ENCODE results near the gene TMEM125. TPM values are rescaled to one million over a fixed set of nuclear protein-coding genes. Genes with fewer than 3 reads are reported as not detected.

Gene TMEM125
- total and polyA plus RNA-seq, 9 of the 15 experiments (the other 6 are each of a cell fraction or from before 2014, with no cell fraction given), result 0.07 to 0.08 TPM; not detected in 7

- TF ChIP-seq ZBTB40 (IDR thresholded peaks at IDR 0.05) (peak; percentile 84), ZBTB40 (CRISPR knock-in tag; IDR thresholded peaks at IDR 0.05) (no peak), ETV1 (tag; conservative IDR thresholded peaks at IDR 0.05; ENCODE audit: low read depth) (peak; percentile 90), RFX7 (CRISPR knock-in tag; IDR thresholded peaks at IDR 0.05) (no peak), ETV5 (CRISPR knock-in tag; IDR thresholded peaks at IDR 0.05; ENCODE audit: low read depth) (no peak; the same call in 1 of the 2 replicates), SPI1 (IDR thresholded peaks at IDR 0.05; ENCODE audit: borderline replicate concordance, low read depth, low read length) (peak; percentile 37; the same call in 1 of the 2 replicates), TCF7 (IDR thresholded peaks at IDR 0.05; ENCODE audit: borderline replicate concordance) (no peak), HEY1 (CRISPR knock-in tag; IDR thresholded peaks at IDR 0.05; ENCODE audit: borderline replicate concordance) (no peak), MAFK (IDR thresholded peaks at IDR 0.05; ENCODE audit: low read length) (no peak), CEBPB (tag; IDR thresholded peaks at IDR 0.05) (peak; percentile 51; the same call in 1 of the 2 replicates), HMG20A (CRISPR knock-in tag; conservative IDR thresholded peaks at IDR 0.05) (no peak), NFE2 (IDR thresholded peaks at IDR 0.05; ENCODE audit: low read depth) (no peak), EP300 (IDR thresholded peaks at IDR 0.05; ENCODE audit: low read length) (no peak), MLLT1 (IDR thresholded peaks at IDR 0.05) (no peak), ZZZ3 (IDR thresholded peaks at IDR 0.05) (no peak), ZNF175 (CRISPR knock-in tag; IDR thresholded peaks at IDR 0.05; ENCODE audit: low read depth) (peak; percentile 83), MLX (CRISPR knock-in tag; conservative IDR thresholded peaks at IDR 0.05) (no peak)
Observed at GRCh38 chr1:43274125-43274803, 4.5 kb downstream of the TMEM125 start (continued).
